Measurements from ENCODE around the gene TMED1. TPM values are rescaled to one million over a fixed set of nuclear protein-coding genes. Genes with fewer than 3 reads are reported as not detected.

The TMED1 gene
- total and polyA plus RNA-seq, 9 of the 15 experiments (the other 6 are each of a cell fraction or from before 2014, with no cell fraction given): 0.86 to 30.2 (median 23.5) TPM

DNA sequence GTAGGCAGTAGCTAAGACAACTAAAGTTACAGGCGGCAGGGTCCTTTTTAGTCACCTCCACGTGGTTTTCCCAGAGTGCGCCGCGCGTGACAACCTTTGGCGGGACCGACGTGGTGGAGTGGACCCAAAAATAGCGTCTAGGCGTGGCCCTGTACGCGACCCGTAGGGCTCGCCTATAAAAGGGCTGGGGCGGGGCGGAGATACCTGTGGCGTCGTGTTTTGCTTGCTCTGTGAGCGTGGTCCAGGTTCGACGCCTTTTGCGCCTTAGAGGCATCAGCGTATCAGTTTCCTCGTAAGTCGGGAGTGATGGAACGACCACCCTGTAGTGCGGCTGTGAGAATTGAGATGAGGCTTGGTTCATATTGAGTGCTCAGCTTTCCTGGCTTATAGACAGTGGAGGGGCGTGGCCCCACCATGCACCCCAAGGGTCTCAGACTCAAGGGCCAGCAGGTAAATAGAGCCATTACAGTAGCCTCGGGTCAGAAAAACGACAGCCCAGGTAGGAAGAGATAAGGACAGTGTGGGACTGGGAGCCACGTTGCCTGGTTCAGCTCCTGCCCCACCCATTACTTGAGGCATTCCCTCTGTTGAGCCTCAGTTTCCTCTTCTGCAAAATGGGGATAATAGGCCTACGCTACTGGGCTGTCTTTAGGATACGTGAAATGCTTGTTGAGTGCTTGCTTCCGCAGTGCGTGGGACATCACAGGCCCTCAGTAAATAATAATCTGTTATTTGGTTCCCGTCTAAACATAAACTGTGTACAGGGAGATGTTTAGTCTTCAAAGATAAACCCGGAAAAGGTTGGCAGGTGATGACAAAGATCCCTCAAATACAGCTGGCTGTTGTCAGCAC is 693 bp upstream of the TMED1 start (continued):
- TF ChIP-seq CHD4 (IDR thresholded peaks at IDR 0.05; ENCODE audit: insufficient read depth, insufficient replicate concordance, low read depth, low read length, poor library complexity, severe bottlenecking): peak; percentile 62
- no peak for TF ChIP-seq MCM7 (IDR thresholded peaks at IDR 0.05)
- TF ChIP-seq DDX20 (tag; IDR thresholded peaks at IDR 0.05; ENCODE audit: low read depth): peak; percentile 61; the same call in 1 of the 2 replicates
- TF ChIP-seq ATF7 (IDR thresholded peaks at IDR 0.05): no peak; the same call in none of the 2 replicates
- no peak for TF ChIP-seq MCM3 (IDR thresholded peaks at IDR 0.05)
- 0 out of 2 replicates have a peak, but pooled peaks have one; percentile 34 for TF ChIP-seq PTRF (tag; IDR thresholded peaks at IDR 0.05)
- TF ChIP-seq GTF2A2 (tag; IDR thresholded peaks at IDR 0.05): peak; percentile 92
- TF ChIP-seq, protein P1, sequence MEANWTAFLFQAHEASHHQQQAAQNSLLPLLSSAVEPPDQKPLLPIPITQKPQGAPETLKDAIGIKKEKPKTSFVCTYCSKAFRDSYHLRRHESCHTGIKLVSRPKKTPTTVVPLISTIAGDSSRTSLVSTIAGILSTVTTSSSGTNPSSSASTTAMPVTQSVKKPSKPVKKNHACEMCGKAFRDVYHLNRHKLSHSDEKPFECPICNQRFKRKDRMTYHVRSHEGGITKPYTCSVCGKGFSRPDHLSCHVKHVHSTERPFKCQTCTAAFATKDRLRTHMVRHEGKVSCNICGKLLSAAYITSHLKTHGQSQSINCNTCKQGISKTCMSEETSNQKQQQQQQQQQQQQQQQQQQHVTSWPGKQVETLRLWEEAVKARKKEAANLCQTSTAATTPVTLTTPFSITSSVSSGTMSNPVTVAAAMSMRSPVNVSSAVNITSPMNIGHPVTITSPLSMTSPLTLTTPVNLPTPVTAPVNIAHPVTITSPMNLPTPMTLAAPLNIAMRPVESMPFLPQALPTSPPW (CRISPR knock-in tag; IDR thresholded peaks at IDR 0.05): no peak
- no peak for TF ChIP-seq RFX5 (IDR thresholded peaks at IDR 0.05; ENCODE audit: low read depth, low read length)
- TF ChIP-seq NR2C2 (CRISPR knock-in tag; IDR thresholded peaks at IDR 0.05): peak; percentile 91
- TF ChIP-seq NR2C2 (tag; IDR thresholded peaks at IDR 0.05): peak; percentile 93
- no peak for TF ChIP-seq ZNF253 (CRISPR knock-in tag; conservative IDR thresholded peaks at IDR 0.05)
- TF ChIP-seq HDAC1 (IDR thresholded peaks at IDR 0.05): peak in 1 of 2 experiments; percentile 59; a peak in 2 of 4 replicates
- peak; percentile 88 for TF ChIP-seq RB1 (IDR thresholded peaks at IDR 0.05; ENCODE audit: low read depth)
- peak; percentile 86; the same call in 1 of the 2 replicates for TF ChIP-seq STAG1 (CRISPR knock-in tag; IDR thresholded peaks at IDR 0.05; ENCODE audit: borderline replicate concordance)
- TF ChIP-seq, protein P2, sequence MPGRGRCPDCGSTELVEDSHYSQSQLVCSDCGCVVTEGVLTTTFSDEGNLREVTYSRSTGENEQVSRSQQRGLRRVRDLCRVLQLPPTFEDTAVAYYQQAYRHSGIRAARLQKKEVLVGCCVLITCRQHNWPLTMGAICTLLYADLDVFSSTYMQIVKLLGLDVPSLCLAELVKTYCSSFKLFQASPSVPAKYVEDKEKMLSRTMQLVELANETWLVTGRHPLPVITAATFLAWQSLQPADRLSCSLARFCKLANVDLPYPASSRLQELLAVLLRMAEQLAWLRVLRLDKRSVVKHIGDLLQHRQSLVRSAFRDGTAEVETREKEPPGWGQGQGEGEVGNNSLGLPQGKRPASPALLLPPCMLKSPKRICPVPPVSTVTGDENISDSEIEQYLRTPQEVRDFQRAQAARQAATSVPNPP (IDR thresholded peaks at IDR 0.05; ENCODE audit: borderline replicate concordance, insufficient read depth, insufficient read length): no peak
- no peak for TF ChIP-seq EZH2 (IDR thresholded peaks at IDR 0.05; ENCODE audit: borderline replicate concordance, low read depth, low read length)
- TF ChIP-seq FOS (IDR thresholded peaks at IDR 0.05; ENCODE audit: extremely low read depth, insufficient read length): peak; percentile 0

Measured in K562 (cell line).